Measurements from ENCODE around the gene SMIM22.

Gene SMIM22

DNA sequence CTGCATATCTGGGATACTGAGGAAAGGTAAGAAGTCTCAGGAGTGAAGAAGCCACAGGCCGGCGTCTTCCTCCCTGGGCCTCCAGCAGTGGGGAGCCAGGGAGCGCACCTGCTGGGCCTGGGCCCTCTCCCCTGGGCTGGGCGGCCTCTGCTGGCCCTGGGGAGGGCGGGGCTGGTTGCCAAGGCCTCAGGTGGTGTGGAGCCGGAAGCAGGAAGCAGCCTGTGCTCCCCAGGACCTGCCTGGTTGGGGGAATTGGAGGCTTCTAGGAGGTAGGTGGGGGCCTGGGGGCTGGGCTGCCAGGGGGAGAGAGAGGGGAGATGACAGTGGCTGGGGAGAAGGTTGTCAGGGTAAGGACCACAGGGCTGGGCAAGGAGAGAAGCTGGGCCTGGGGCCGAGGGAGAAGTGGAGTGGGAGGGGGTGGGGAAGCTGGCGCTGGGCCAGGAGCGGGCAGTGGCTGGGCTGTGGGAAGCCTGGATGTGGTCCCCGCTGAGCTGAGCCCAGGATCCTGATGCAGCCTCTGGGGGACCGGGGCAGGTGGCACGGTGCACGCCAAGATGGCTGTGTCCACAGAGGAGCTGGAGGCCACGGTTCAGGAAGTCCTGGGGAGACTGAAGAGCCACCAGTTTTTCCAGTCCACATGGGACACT, at the start of gene SMIM22:
Gene SMIM22 (plus strand): TSS at position 189 of the 647 bp plus-strand sequence. CDS start 366 bp downstream, at position 555.
- DNase-seq = peak; percentile 85

DNA sequence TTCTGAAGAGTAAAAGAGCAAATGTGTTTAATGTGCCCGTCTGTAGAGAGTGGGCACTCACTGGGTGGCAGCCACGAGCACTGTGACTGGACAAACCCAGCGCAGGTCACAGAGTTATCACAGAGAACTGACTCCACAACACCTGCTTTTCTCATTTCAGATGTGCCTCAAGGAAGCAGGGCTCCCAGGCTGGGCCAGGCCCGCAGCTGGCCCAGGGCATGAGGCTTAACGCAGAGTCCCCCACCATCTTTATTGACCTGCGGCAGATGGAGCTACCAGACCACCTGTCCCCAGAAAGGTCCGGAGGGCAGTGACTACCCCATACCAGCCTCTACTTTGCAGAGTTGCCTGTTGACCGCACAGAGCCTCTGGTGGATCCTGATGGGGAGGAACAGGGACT, 49.0 kb upstream of the SMIM22 start:
- no peak for DNase-seq

GRCh38 chr16:4746991-4747574, 48.1 kb upstream of the SMIM22 start:
- DNase-seq = no peak

GRCh38 chr16:4747906-4748681, 47.1 kb upstream of the SMIM22 start:
- DNase-seq = no peak

GRCh38 chr16:4748682-4749411, 46.3 kb upstream of the SMIM22 start:
- no peak for DNase-seq

- DNase-seq = no peak
Observed at GRCh38 chr16:4749700-4750257, 45.4 kb upstream of the SMIM22 start.

GRCh38 chr16:4750896-4751295, 44.3 kb upstream of the SMIM22 start:
- DNase-seq = no peak

DNA sequence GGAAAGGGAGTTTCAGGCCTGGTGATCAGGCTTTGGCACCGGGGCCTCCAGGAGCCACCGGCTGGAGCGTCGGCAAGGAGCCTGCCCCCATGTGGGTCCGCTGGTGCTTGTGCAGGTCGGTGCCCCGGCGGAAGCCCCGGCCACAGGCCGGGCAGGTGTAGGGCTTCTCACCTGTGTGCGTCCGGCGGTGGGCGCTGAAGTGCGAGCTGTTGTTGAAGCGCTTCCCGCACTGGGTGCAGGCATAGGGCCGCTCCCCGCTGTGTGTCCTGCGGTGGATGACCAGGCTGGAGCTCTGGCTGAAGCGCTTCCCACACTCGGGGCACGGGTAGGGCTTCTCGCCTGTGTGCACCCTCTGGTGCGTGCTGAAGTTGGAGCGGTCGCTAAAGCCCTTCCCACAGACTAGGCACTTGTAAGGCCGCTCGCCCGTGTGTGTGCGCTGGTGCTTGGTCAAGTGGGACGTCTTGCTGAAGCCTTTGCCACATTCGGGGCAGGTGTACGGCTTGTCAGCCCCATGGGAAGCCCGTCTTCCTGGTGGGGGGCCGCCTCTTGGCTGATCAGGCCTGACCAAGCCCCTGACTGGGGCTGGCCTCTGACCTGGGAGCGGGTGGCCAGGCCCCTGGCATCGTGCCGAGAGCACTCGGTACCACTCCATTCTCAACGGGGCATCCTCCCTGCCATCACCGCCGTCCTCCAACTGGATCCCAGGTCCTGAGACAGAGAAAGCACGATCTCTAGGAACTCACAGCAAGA, 42.6 kb upstream of the SMIM22 start:
- no peak for DNase-seq

DNA sequence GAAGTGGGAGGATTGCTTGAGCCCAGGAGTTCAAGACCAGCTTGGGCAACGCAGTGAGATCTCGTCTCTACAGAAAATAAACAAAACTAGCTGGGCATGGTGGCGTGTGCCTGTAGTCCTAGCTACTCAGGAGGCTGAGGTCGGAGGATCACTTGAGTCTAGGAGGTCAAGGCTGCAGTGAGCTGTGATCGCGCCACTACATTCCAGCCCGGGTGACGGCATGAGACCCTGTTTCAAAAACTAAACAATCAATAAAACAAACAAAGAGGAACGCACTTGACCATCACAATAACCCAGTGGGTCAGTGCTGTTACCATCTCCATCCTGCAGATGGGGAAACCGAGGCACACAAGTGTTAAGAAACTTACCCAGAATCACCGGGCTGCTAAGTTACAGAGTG, 41.9 kb upstream of the SMIM22 start:
- DNase-seq = no peak

GRCh38 chr16:4754865-4755264, 40.3 kb upstream of the SMIM22 start:
- no peak for DNase-seq

DNA sequence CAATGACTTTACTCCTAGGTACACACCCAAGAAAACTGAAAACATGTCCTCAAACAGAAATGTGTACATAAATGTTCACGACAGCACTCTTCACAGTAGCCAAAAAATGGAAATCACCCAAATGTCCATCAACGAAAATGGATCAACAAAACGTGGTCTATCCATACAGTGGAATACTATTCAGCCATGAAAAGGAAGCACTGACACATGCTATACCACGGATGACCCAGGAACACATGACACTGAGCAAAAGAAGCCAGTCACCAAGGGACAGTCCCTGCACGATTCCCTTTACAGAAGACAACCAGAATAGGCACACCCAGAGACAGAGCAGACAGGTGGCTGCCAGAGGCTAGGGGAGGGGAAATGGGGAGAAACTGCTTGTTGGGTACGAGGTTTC, 39.5 kb upstream of the SMIM22 start:
- DNase-seq = no peak

GRCh38 chr16:4760221-4760910, 34.8 kb upstream of the SMIM22 start:
- no peak for DNase-seq

GRCh38 chr16:4762205-4762604, 33.0 kb upstream of the SMIM22 start:
- DNase-seq = no peak

GRCh38 chr16:4763791-4764190, 31.4 kb upstream of the SMIM22 start:
- no peak for DNase-seq

DNA sequence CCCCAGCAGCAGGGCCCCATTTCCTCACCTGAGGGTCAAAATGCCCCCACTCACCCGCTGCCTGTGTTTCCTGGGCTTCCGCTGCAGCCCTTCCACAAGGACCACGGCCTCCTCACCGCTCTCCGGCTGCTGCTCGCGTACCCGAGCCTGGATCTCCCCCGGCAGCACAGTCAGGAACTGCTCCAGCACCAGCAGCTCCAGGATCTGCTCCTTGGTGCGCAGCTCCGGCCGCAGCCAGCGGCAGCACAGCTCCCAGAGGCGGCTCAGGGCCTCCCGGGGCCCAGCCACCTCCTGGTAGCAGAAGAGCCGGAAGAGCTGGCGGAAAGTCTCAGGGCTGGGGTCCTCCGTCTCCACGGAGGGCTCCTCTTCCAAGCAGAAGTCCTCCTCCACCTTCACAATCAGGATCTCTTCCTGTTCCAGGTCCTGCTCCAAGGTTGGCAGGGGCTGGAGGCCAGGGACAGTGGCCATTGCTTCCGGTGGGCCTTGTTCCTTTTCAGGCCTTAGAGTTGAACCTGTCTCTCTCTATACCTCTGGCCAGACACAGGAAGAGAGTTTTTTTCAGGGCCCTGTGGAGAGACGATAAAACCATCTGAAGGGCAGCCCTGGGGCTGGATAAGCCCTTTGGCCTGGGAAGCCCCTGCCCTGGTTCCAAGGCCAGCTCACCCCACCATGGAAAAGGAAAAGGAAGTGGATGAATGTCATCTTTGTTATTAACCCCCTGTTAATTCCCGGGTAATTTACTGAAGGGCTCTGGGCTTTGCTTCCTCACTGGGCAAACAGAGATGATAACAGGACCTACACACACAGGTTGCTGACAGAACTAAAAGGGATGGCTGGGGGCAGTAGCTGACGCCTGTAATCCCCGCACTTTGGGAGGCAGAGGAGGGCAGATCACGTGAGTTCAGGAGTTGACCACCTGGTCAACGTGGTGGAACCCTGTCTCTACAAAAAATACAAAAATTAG, 29.4 kb upstream of the SMIM22 start:
- no peak for DNase-seq

DNA sequence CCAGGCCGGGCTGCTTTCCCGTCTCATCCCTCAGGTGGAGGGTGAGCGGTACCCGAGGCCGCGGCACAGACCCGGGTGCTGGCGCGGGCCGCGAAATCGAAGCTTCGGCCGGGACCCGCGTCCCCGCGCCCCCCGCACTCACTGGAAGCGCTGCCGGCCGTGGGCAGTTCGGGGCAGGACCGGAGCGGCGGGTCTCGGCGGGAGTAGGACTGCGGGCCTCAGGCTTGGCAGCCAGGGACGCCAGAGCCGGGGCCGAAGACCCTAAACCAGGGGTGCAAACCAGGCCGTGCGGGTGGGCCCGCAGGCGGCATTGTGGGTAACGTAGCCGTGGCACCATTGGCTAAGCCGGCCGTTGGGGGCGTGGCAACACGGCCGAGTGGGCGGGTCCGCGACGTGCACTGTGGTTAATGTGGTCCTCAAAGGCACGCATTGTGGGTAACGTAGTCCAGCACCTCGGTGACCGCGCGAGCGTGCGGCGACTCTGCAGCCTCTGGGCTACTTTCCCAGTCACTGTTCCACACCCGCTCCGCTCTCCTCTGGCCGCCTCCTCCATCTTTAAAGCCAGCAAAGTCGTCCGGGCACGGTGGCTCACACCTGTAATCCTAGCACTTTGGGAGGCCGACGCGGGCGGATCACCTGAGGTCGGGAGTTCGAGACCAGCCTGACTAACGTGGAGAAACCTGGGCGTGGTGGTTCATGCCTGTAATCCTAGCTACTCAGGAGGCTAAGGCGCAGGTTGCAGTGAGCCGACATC, 28.1 kb upstream of the SMIM22 start, which contains the start of gene ZNF500:
Gene ZNF500 (minus strand): TSS at position 288 of the 754 bp plus-strand sequence. CDS start 1,184 bp downstream, outside the sequence.
- peak; percentile 98 for DNase-seq

DNA sequence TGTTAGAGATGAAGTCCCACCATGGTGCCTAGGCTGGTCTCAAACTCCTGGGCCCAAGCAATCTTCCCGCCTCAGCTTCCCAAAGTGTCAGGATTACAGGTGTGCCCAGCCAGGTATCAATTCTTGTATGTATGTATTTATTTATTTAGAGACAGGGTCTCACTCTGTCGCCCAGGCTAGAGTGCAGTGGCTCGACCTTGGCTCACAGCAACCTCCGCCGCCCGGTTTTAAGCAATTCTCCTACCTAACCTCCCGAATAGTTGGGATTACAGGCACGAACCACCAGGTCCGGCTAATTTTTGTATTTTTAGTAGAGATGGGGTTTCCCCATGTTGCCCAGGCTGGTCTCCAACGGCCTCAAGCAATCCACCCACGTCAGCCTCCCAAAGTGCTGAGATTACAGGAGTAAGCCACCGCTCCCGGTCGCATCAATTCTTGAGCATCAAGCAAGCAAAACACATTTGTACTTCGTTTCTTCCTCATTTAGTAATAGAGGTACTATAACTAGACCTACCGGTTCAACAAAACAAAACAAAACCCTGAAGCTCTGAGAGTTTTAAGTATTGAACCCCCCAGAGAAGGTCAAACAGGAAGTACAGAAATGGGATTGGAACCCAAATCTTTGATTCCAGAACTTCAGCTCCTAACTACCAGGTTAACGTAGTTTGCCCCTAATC, 27.2 kb upstream of the SMIM22 start:
- DNase-seq = peak; percentile 36

DNA sequence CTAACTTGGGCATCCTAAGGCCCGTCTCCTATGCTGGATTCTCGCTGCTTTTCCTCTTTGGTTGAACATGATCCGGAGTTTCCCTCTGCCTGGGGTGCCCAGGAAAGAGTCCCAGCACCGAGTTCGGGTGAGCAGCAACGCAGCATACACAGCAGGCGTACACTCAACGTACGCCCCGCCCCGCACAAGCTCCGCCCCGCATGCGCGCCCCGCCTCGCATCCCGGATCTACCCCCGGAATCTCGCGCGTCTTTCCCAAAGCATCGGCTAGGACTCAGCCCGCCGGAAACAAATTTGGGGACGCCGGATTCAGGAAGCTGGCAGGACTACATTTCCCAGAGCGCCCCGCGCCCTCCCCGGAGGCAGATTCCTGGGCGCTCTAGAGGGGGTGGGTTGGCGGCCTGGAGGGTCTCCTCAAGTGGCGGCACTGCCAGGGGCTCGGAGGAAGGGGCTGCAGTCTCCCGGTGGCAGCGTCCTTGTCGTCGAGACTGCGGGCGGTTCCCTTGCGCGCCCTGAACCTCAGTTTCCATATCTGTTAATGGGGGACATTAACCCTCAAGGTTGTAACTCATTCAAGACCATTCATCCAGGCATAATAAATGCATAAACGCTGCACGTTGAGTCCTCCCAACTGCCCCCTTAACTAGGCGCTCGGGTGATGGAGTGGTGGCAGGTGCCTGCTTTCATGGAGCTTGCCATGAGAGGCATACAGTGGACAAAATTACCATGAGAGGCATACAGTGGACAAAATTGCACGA, 26.4 kb upstream of the SMIM22 start:
- peak; percentile 98 for DNase-seq
